Kidney (tissue), 14 donors: ENCODE measurements around the gene MLXIPL. TPM values are rescaled to one million over a fixed set of nuclear protein-coding genes. Genes with fewer than 3 reads are reported as not detected.

ENCODE experiments used
- DNase-seq, 5 donors: peaks; one replicate each; pipeline ENCODE4 v3.0.0-alpha.2; 2013 to 2020
- FAIRE-seq: peaks from 2 replicates; lab custom pipeline; 2012; peaks lifted over from hg19 to GRCh38; lab: Jason Lieb, UNC
- H3K27ac ChIP-seq, 2 donors: one replicate each; pipeline ENCODE4 v1.7.0; 2013; ENCODE audit warnings: low read depth in 2 of 2, low read length in 2 of 2, inconsistent platforms in 1 of 2
- H3K27me3 ChIP-seq: one replicate; pipeline ENCODE4 v1.7.1; 2013; ENCODE audit warnings: low read length, inconsistent platforms; ENCODE audit not compliant: control insufficient read depth, insufficient read depth
- H3K36me3 ChIP-seq, 3 donors: one replicate each; pipeline versions ENCODE4 v1.7.0 to v1.7.1; 2013; ENCODE audit warnings: low read length in 3 of 3, control low read depth in 1 of 3, inconsistent platforms in 1 of 3; ENCODE audit not compliant: insufficient read depth in 3 of 3, control insufficient read depth in 2 of 3
- H3K4me1 ChIP-seq, 3 donors: one replicate each; pipeline versions ENCODE4 v1.7.0 to v1.7.1; 2013; ENCODE audit warnings: low read length in 3 of 3, inconsistent platforms in 1 of 3, low read depth in 1 of 3; ENCODE audit not compliant: control insufficient read depth in 2 of 3, insufficient read depth in 2 of 3
- H3K4me3 ChIP-seq, 3 donors: one replicate each; pipeline versions ENCODE4 v1.7.0 to v1.8.1; 2013; ENCODE audit warnings: low read length in 3 of 3, control low read depth in 1 of 3, inconsistent platforms in 1 of 3
- H3K9ac ChIP-seq, 3 donors: one replicate each; pipeline versions ENCODE4 v1.7.0 to v1.7.1; 2013; ENCODE audit warnings: low read length in 3 of 3, control low read depth in 1 of 3, inconsistent platforms in 1 of 3
- H3K9me3 ChIP-seq, 3 donors: one replicate each; pipeline versions ENCODE4 v1.7.0 to v1.7.1; 2013; ENCODE audit warnings: low read length in 3 of 3, control low read depth in 1 of 3, inconsistent platforms in 1 of 3; ENCODE audit not compliant: control insufficient read depth in 2 of 3, insufficient read depth in 1 of 3
- intact Hi-C: fragments of 100-400 bp; cut with DNase I; formaldehyde crosslinking; loops from one replicate; pipeline ENCODE4 v1.11.1; 2022
- polyA plus RNA-seq: library from polyadenylated mRNA; stranded (reverse); fragments of 350-450 nt; fragmentation: Illumina TruSeq; extraction: RNeasy Lipid Tissue Mini Kit (QIAGEN cat#74804); gene quantifications from one replicate; pipeline ENCODE4 v1.2.3, GENCODE V29; 2014; ENCODE audit warnings: low read depth, low replicate concordance; ENCODE audit not compliant: insufficient read depth
- total RNA-seq: library from RNA; stranded (reverse); fragmentation: NEBNext Ultra II Directional; extraction: Animal tissue kit (Norgen Biotek cat#: 25700); gene quantifications from one replicate; pipeline ENCODE4 v1.2.1, GENCODE V29; 2021
- TF ChIP-seq, protein P1 (sequence below): IDR thresholded peaks from 3 replicates; pipeline ENCODE4 v1.5.1; 2012; ENCODE audit warnings: mild to moderate bottlenecking, moderate library complexity, borderline replicate concordance; ENCODE audit not compliant: insufficient read depth; ENCODE audit errors: extremely low read depth
- donor health status: control.
- donor health status: control.
- donor health status: control.
- donor health status: control.
- donor health status: control.
- donor health status: DM: yes; HTN: yes; CAD: no.
- donor health status: Normal renal cell carcinoma (clear cell type).

Gene MLXIPL
- total and polyA plus RNA-seq, 2 donors from 2014 or later, result 26.2 to 27.9 TPM

GRCh38 chr7:73572767-73573186 is 51.5 kb downstream of the MLXIPL start:
- intact Hi-C loops, result no loop called here
- no peaks in the 10 kb centered on the region for H3K27me3 ChIP-seq
- no peak overlapping the region for H3K27ac ChIP-seq
- peaks cover 11 to 40% (median 32%) of the 10 kb centered on the region in 3 donors for H3K36me3 ChIP-seq
- no peak for FAIRE-seq
- H3K4me1 ChIP-seq, result peaks cover 0 to 12% (median 0%) of the 10 kb centered on the region in 3 donors
- H3K9me3 ChIP-seq, result no peaks in the 10 kb centered on the region
- no peak for DNase-seq
- H3K4me3 ChIP-seq, result no peak overlapping the region
- H3K9ac ChIP-seq, result no peak overlapping the region
- TF ChIP-seq, protein P1, sequence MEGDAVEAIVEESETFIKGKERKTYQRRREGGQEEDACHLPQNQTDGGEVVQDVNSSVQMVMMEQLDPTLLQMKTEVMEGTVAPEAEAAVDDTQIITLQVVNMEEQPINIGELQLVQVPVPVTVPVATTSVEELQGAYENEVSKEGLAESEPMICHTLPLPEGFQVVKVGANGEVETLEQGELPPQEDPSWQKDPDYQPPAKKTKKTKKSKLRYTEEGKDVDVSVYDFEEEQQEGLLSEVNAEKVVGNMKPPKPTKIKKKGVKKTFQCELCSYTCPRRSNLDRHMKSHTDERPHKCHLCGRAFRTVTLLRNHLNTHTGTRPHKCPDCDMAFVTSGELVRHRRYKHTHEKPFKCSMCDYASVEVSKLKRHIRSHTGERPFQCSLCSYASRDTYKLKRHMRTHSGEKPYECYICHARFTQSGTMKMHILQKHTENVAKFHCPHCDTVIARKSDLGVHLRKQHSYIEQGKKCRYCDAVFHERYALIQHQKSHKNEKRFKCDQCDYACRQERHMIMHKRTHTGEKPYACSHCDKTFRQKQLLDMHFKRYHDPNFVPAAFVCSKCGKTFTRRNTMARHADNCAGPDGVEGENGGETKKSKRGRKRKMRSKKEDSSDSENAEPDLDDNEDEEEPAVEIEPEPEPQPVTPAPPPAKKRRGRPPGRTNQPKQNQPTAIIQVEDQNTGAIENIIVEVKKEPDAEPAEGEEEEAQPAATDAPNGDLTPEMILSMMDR, result no peak

GRCh38 chr7:73570977-73571376 is 53.3 kb downstream of the MLXIPL start:
- no peak overlapping the region for H3K9ac ChIP-seq
- H3K9me3 ChIP-seq, result no peaks in the 10 kb centered on the region
- TF ChIP-seq, protein P1, result no peak
- no peak for FAIRE-seq
- peaks cover 11 to 40% (median 32%) of the 10 kb centered on the region in 3 donors for H3K36me3 ChIP-seq
- H3K27me3 ChIP-seq, result no peaks in the 10 kb centered on the region
- H3K4me3 ChIP-seq, result no peak overlapping the region
- DNase-seq, result no peak
- no peak overlapping the region for H3K27ac ChIP-seq
- H3K4me1 ChIP-seq, result no peaks in the 10 kb centered on the region
- intact Hi-C loops, result no loop called here

DNA sequence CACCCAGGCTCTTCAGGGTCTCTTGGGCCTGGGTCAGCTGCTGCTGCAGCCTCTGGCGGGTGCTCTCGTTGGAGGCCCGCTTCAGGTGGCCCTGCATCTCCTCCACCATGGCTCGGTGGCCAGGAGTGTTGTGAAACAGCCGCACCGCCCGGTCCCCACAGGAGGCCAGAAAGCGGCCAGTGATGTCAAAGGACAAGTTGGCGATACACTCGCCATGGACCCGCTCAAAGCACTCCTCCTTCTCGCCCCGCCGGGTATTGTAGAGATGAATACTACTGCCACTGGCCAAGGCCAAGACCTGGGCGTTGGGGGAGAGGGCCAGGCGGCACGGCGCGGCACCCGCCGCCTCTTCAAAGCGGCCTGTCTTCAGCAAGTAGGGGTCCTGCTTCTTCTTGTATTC is 53.8 kb downstream of the MLXIPL start:
- no peaks in the 10 kb centered on the region for H3K4me1 ChIP-seq
- H3K9me3 ChIP-seq, result no peaks in the 10 kb centered on the region
- H3K27me3 ChIP-seq, result no peaks in the 10 kb centered on the region
- peaks cover 11 to 40% (median 32%) of the 10 kb centered on the region in 3 donors for H3K36me3 ChIP-seq
- H3K4me3 ChIP-seq, result no peak overlapping the region
- intact Hi-C loops, result no loop called here
- no peak for FAIRE-seq
- H3K9ac ChIP-seq, result no peak overlapping the region
- no peak overlapping the region for H3K27ac ChIP-seq
- DNase-seq, result no peak
- TF ChIP-seq, protein P1, result no peak

DNA sequence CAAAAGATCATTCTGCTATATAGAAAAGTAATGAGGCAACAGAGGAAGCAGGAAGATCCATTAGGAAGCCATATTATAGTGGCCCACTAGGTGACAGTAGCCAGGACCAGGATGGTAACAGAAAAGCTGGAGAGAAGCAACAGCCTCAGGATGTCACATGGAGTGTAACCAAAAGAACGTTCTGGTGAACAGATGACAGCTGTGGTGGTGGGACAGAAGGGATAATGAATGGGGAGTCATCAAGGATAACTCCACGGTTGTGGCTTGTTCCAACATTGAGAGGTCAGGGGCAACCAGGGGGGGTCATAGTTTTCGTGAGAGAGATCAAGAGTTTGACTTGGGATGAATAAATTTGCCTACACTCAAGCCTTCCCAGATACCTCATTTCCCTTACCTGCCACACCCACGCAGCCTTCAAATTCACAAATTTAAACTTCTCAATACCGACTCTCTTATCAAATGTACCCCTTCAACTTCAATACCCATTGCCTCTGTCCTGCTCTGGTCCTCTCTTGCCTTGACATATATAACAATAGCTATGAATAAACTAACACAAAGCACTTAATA is 55.2 kb downstream of the MLXIPL start:
- no peak overlapping the region for H3K9ac ChIP-seq
- no peaks in the 10 kb centered on the region for H3K27me3 ChIP-seq
- no peak overlapping the region for H3K27ac ChIP-seq
- DNase-seq (no peak), FAIRE-seq (no peak)
- peaks cover 9 to 33% (median 28%) of the 10 kb centered on the region in 3 donors for H3K36me3 ChIP-seq
- intact Hi-C loops, result no loop called here
- TF ChIP-seq, protein P1, result no peak
- H3K9me3 ChIP-seq, result no peaks in the 10 kb centered on the region
- no peak overlapping the region for H3K4me3 ChIP-seq
- no peaks in the 10 kb centered on the region for H3K4me1 ChIP-seq
